SU-DHL-6 (cell line): ENCODE data around the gene NID2.

Source experiments
- CTCF ChIP-seq: fragments of 200-600 bp; sonication (generic); IDR thresholded peaks from one replicate; pipeline ENCODE4 v1.5.1; 2017; ENCODE audit warnings: antibody characterized with exemption, mild to moderate bottlenecking, low read length, moderate library complexity; ENCODE audit not compliant: insufficient read depth, poor library complexity, severe bottlenecking
- EZH2phosphoT487 ChIP-seq: fragments of 200-600 bp; sonication (generic), shearing (Covaris generic); conservative IDR thresholded peaks from 2 replicates; pipeline ENCODE4 v1.6.1; 2018; ENCODE audit warnings: mild to moderate bottlenecking, antibody characterized with exemption, low read length, moderate library complexity, mixed read lengths

- TF ChIP-seq CTCF: no peak
- no peak for TF ChIP-seq EZH2phosphoT487
These were observed 75.5 kb downstream of the NID2 start for GRCh38 chr14:51993285-51993920.
